ENCODE measurements around the gene OPN1SW.

OPN1SW gene

GRCh38 chr7:128795129-128795528, 19.5 kb upstream of the OPN1SW start:
- Histone ChIP-seq H3K4me3 (ENCODE audit: low read depth, low read length) (no peak overlapping the region), H3K36me3 (ENCODE audit: control insufficient read depth, insufficient read depth, low read length) (no peaks in the 10 kb centered on the region), H3K9me3 (ENCODE audit: control insufficient read depth, low read length) (no peaks in the 10 kb centered on the region), H3K4me1 (peaks cover 7% of the 10 kb centered on the region), H3K27me3 (ENCODE audit: control insufficient read depth, insufficient read depth, low read length) (no peaks in the 10 kb centered on the region), H2AFZ (no peak overlapping the region), H3K9ac (no peak overlapping the region), H3K4me2 (ENCODE audit: low read length) (no peak overlapping the region), H3K79me2 (no peaks in the 10 kb centered on the region), H3K27ac (no peak overlapping the region)
- no peak for TF ChIP-seq CTCF (IDR thresholded peaks at IDR 0.05)

GRCh38 chr7:128794436-128794835, 18.8 kb upstream of the OPN1SW start:
- Histone ChIP-seq H3K4me2 (ENCODE audit: low read length) (no peak overlapping the region), H3K27me3 (ENCODE audit: control insufficient read depth, insufficient read depth, low read length) (no peaks in the 10 kb centered on the region), H2AFZ (no peak overlapping the region), H3K79me2 (no peaks in the 10 kb centered on the region), H3K9me3 (ENCODE audit: control insufficient read depth, low read length) (no peaks in the 10 kb centered on the region), H3K27ac (no peak overlapping the region), H3K9ac (no peak overlapping the region), H3K36me3 (ENCODE audit: control insufficient read depth, insufficient read depth, low read length) (no peaks in the 10 kb centered on the region), H3K4me1 (peaks cover 7% of the 10 kb centered on the region), H3K4me3 (ENCODE audit: low read depth, low read length) (no peak overlapping the region)
- TF ChIP-seq CTCF (IDR thresholded peaks at IDR 0.05): no peak

- no peak overlapping the region for H3K4me3 ChIP-seq (ENCODE audit: low read depth, low read length)
- no peaks in the 10 kb centered on the region for H3K36me3 ChIP-seq (ENCODE audit: control insufficient read depth, insufficient read depth, low read length)
- H3K9ac ChIP-seq: no peak overlapping the region
- H3K4me2 ChIP-seq (ENCODE audit: low read length): no peak overlapping the region
- no peak overlapping the region for H3K27ac ChIP-seq
- H3K9me3 ChIP-seq (ENCODE audit: control insufficient read depth, low read length): no peaks in the 10 kb centered on the region
- H3K27me3 ChIP-seq (ENCODE audit: control insufficient read depth, insufficient read depth, low read length): no peaks in the 10 kb centered on the region
- H3K4me1 ChIP-seq: peaks cover 7% of the 10 kb centered on the region
- TF ChIP-seq CTCF (IDR thresholded peaks at IDR 0.05): peak; percentile 68
- H2AFZ ChIP-seq: no peak overlapping the region
- no peaks in the 10 kb centered on the region for H3K79me2 ChIP-seq
Measured at GRCh38 chr7:128794020-128794419, 18.4 kb upstream of the OPN1SW start.

- H3K4me3 ChIP-seq (ENCODE audit: low read depth, low read length): no peak overlapping the region
- no peaks in the 10 kb centered on the region for H3K79me2 ChIP-seq
- TF ChIP-seq CTCF (IDR thresholded peaks at IDR 0.05): no peak
- H2AFZ ChIP-seq: no peak overlapping the region
- no peaks in the 10 kb centered on the region for H3K36me3 ChIP-seq (ENCODE audit: control insufficient read depth, insufficient read depth, low read length)
- H3K9me3 ChIP-seq (ENCODE audit: control insufficient read depth, low read length): no peaks in the 10 kb centered on the region
- no peak overlapping the region for H3K4me2 ChIP-seq (ENCODE audit: low read length)
- H3K27me3 ChIP-seq (ENCODE audit: control insufficient read depth, insufficient read depth, low read length): no peaks in the 10 kb centered on the region
- H3K4me1 ChIP-seq: peaks cover 7% of the 10 kb centered on the region
- no peak overlapping the region for H3K9ac ChIP-seq
- no peak overlapping the region for H3K27ac ChIP-seq
Measured at GRCh38 chr7:128793181-128793547, 17.6 kb upstream of the OPN1SW start.

- Histone ChIP-seq H3K9ac (no peak overlapping the region), H3K36me3 (ENCODE audit: control insufficient read depth, insufficient read depth, low read length) (no peaks in the 10 kb centered on the region), H3K4me1 (peaks cover 7% of the 10 kb centered on the region), H3K79me2 (no peaks in the 10 kb centered on the region), H3K27me3 (ENCODE audit: control insufficient read depth, insufficient read depth, low read length) (no peaks in the 10 kb centered on the region), H2AFZ (no peak overlapping the region), H3K27ac (no peak overlapping the region), H3K9me3 (ENCODE audit: control insufficient read depth, low read length) (no peaks in the 10 kb centered on the region), H3K4me2 (ENCODE audit: low read length) (no peak overlapping the region), H3K4me3 (ENCODE audit: low read depth, low read length) (no peak overlapping the region)
- no peak for TF ChIP-seq CTCF (IDR thresholded peaks at IDR 0.05)
Measured at GRCh38 chr7:128792471-128793180, 17.0 kb upstream of the OPN1SW start.
